ENCODE measurements around the gene AKAP12.

The AKAP12 gene

DNA sequence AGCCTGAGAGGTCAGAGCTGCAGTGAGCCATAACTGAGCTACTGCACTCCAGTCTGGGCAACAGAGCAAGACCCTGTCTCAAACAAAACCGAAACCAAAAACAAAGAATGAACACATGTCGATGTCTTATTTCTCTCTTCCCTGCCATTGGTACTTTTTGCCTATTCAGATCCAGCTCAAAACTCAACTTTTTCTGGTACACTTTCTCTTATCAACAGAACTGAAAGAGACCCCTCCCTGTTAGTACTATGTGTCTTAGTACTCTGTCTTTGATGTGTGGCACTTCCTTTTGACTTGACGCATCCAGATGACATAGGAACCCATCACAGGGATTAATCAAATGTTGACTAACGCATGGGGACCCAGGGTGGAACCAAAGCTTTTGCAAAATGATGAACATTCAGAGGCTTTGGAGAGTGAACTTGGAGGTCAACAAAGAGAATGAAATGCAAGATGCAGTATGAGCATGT is 44.8 kb downstream of the AKAP12 start:
- DNase-seq (ENCODE audit: low spot score), result no peak

DNA sequence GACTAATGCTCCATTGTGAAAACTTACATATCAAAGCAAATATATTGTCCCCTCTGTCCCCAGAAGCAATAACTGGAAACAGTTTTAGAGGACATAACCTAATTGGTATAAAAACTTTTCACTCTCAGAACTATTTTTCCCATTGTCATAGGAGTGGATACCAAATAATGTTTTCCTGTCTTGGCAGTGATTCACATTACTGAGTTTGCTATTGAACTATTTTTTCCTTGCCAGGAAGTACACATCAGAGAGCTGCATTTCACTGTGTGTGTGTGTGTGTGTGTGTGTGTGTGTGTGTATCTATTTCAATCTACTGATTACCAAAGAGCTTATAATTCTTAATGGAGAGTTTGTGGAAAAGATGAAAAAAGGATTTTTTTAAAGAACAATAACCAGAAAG is 45.4 kb downstream of the AKAP12 start:
- no peak for DNase-seq (ENCODE audit: low spot score)

DNA sequence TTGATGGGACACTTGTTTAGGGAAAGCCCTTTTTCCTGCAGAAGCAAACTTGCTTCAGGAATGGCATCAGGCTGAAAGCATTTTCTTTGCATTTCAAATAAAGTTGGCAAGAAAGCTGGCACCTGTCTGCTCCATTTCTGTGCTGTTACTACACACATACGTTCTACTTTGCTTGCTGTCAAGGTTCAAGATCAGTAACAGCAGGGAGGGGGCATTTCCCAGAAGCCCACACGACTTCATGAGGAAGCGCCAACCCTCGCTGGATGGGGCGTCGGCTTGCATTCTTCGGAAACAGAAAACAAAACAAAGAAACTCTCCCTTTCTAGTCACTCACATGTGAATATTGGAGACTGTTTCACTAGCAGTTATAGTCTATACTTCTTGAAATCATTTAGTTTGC is 46.4 kb downstream of the AKAP12 start:
- no peak for DNase-seq (ENCODE audit: low spot score)

DNA sequence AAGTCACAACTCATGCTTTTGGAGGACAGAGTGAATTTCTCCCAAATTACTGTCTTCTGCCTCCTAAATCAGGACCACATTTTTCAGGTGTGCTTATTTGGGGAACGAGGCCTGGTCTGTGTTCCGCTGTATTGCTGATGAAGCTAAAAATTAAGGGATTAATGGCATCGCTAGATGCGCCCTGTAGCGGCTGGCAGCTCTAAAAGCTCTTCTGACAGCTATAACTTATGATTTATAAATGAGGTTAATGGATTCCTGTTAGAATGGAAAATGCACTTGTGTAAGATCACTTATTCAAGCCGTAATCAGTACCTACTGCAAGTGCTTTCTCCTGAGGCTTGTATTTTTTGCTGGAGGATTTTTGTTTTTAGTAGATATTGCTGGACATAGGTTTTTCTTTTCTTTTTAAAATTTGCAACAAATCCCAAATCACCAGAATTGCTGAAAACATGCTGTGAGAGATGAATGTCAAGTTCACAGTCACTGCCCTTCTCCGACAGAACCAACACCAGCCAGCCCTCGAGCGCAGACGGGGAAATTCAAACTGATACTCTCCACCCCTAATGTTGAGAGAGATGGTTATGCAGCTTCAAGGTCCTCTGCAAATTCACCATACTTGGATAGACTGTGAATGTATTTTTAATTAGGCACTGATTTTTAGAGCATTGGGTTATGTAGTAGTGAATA is 49.1 kb downstream of the AKAP12 start:
- no peak for DNase-seq (ENCODE audit: low spot score)

DNA sequence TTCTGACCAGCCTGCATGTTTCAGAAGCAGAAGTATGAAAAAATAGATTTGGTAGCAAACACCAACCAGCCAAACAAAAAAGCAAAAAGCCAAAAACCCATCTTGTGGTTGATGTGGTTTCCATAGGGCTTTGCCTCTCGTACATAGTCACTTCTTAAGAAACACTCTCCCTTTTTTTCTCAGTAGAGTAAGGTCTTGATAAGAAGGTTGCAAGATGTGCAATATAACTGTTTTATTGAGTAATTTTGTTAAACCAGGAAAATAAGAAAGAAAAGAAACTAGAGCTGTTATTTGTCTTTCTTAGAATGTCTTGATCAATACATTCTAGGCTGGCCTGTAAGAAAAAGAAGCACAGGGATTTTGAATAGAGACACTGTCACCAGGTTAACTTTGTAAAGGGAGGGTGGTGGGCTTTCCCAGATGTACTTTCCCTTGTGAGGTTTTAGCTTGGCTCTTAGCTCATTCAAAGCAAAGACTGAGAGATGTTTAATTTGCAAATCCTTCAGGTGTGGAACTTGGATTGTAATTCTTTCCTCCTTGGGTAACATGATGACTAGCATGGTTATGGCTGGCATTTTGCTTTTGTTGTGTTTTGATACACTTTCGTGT is 49.7 kb downstream of the AKAP12 start:
- DNase-seq (ENCODE audit: low spot score), result no peak

DNA sequence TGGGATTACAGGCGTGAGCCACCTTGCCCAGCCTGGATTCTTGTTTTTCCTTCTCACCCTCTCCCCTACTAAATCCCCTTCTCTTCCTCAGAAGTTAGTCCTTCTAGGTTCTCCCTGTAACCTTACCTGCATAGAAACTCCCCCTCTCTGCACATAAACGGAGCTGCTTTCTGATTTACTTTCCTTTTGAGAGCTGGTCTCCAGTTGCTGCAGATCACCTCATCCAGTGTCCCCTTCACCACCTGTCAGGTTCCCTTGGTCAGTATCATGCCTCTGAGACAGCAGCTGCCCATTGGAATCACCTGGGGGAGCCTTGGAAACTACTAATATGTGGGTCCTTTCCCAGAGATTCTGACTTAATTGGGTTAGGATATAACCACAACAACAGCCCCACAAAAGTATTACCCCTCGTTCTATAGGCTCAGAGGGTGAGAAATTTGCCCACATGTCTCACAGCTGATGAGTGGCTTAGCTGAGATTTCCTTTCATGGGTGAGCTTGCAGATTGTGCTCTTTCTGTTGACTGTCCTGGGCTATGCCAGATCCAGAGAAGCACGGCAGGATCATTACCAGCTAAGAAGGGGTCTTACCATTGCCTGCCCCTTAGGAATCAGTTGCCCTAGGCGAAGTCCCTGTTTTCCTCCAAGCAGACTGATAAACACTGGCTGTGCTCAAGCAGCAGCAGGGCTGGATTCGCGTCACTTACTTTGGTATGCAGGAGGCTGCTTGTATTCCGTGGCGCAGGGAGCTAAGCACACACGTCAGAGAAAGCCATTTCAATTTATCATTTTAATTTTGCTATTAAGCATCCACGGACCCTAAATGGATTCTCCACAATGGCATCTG is 51.3 kb downstream of the AKAP12 start:
- no peak for DNase-seq (ENCODE audit: low spot score)

DNA sequence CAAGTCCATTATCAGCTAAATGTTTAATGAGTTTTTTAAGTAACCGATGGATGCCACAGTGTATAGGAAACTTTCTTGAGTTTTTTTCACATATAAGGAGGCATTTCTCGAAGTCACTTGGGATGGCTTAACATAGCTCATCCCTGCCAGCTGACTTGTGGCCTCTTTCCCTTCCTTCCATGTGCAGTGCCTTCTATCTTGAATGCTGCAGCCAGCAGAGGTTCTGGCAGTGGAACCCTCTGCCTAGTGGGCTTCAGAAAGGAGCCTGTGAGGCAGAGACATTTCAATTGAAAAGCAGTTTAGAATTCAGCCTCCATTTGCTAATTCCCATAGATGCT is 51.9 kb downstream of the AKAP12 start:
- DNase-seq (ENCODE audit: low spot score), result no peak

DNA sequence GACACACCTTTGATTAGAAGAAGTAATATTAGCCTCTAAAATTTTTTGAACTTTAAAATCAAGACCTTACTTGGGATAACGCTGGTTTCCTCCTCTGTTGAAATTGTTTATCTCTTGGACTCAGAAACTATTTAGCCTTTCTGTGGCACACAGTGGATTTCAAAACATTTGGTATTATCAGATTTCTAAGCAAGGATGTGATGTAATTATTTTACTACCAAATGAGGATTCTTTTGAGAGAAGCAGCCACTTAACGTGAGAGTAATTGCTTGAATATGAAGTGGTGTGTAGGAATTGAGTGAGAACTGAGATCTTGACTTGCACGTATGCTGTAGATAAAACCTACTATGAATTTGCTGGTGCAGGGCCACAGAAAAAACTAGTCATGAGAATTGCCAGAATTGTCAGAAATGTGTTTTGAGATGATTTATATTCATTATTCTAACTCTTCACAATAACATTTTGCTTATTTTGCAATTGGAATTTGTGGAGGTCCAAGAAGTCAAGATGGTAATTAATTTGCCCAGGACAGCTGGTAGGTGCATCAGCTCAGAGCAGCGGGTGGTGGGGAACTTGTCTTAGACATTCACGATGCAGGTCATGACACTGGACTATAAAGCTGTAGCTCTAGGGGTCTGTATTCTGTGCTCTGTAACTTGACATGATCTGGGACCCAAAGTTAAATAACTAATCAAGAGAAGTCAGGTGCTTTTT is 53.4 kb downstream of the AKAP12 start:
- DNase-seq (ENCODE audit: low spot score), result no peak

DNA sequence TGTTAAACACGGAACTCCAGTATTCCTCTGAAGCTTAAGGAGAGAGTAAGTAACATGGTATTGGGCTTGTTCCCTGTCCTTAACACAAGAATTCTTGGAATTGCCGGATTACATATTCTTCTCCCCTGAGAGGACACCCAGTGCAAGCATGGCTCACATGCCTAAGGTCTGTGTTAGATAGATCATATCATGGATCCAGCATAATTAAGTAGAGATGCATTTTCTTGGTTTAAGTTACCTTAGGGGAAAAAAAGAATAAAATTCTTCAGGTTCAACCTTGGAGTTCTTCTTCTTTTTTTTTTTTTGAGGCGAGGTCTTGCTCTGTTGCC is 53.9 kb downstream of the AKAP12 start:
- DNase-seq (ENCODE audit: low spot score), result no peak

DNA sequence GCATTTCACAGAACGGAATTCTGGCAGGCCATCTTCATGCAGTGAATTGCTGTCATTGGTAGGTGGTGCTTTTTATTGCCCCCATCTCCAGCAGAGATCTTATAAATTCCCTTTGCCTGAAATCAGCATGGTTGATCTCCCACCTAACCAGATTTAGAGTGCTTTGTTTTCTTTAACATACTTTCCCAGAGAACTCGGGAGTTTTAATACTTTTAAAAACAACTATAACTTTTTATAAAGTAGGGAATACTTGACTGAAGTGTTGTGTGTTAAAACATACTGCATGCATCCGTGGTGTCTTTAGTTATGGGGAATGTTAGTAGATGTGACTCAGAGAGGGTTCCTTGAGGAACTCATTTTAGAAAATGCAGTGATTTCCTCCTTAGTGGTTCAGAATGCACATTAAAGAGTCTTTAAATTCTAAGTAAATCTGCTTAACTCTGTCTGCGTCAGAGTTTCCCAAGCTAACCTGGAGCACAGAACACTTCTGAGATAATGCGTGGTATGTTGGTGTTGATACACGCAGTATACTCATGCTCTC is 54.9 kb downstream of the AKAP12 start:
- DNase-seq (ENCODE audit: low spot score), result no peak

DNA sequence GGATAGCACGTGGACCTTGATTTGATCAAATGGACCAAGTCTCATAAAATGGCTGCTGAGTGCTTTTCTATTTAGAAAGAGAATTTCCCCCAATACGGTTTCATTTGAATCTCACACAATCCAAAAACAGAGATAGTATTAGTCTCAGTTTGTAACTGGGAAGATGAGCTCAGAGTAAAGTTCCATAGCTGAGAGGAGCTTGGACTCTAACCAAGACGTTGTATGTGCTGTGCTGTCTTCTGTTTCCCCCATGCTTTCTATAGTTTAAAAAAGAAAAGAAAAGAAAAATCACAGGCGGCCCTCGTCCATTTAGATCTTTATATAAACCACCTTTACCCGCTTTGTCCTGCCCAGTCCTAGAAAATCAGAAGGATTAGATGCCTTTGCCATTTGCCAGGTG is 58.1 kb downstream of the AKAP12 start:
- no peak for DNase-seq (ENCODE audit: low spot score)

DNA sequence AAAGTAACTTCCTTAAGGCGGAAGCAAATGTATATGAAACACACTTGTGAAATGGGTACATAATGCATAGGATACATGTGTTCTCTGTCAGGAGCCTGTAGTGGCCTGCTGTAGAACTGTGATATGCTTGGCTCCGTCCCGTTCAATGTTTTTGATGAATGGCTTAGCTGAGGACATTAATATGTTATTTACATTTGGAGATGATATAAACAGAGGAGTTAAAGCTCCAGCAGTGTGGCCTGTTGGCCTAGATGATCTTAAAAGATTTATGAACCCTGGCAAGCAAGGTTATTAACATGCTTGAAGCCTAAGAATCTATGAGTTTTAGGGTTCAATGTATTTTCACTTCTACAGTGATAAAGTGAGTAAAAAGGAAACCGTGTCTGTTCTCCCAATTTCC is 59.2 kb downstream of the AKAP12 start:
- DNase-seq (ENCODE audit: low spot score), result no peak

DNA sequence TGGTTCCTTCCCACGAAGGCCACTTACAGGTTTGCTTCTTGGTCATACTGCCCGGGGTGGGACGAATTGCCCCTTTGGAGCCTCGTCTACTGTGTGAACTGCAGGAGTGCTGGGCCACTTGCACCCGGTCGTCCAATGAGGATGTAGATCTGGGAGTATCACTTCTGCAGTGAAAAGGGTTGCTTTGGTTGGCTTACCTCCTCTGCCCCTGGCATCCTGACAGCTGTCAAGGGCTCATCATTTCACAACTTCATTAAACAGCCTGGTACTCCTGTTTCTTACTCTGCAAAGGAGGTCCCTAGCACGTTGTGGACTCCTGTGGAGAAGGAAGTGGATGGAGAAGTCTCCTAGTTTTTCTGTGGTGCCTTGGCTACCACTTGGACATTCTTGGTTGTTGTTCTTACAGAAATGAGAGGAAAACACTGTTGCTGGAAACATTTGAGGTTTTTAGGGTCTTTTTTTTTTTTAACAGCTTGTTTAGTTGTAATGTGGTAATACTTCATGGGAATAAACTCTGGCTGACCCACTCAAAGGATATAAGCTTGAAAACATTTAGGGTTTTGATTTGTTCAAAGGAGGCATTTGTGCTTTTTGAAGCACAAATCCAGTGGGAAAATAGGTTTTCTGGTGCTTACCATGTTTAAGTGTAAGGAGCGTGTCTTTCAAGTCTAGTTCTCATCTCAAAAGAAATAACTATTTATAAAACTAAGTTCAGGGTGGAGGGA is 60.7 kb downstream of the AKAP12 start:
- DNase-seq (ENCODE audit: low spot score), result no peak

DNA sequence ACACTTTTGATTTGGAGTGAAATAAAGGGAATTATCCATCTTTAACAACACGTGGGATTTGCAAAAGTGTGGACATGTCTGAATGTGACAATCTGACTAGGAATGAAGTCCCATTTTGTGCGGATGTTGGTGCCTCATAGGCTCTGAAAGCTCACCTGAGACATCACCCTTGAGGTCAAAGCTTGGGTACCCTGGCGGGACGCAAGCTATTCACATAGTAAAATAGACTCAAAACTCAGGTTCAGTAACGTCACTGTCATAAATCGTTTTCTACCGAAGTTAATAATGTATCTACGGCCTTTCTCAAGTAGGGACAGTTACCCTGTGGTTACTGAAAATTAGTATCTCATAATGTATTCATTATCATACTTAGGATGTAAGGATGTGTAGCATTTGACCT is 61.8 kb downstream of the AKAP12 start:
- no peak for DNase-seq (ENCODE audit: low spot score)

DNA sequence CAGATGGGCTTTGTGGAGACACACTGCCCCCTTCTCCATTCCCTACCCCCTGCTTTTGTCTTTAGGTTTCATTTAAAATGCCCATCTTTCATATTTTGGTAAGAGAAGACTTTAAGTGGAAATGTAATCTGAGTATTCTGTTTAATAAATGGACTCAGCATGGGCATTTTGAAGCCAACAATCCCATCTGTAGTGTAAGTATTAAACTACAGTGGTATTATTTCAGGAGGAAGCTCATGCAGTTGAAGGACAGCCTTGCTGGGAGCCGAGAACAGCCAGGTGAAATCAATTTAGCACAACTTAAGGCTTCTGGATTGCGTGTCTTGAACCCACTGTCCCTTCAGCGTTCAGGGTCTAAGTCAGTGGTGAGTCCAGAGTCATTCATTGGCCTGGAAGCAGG is 63.5 kb downstream of the AKAP12 start:
- no peak for DNase-seq (ENCODE audit: low spot score)

DNA sequence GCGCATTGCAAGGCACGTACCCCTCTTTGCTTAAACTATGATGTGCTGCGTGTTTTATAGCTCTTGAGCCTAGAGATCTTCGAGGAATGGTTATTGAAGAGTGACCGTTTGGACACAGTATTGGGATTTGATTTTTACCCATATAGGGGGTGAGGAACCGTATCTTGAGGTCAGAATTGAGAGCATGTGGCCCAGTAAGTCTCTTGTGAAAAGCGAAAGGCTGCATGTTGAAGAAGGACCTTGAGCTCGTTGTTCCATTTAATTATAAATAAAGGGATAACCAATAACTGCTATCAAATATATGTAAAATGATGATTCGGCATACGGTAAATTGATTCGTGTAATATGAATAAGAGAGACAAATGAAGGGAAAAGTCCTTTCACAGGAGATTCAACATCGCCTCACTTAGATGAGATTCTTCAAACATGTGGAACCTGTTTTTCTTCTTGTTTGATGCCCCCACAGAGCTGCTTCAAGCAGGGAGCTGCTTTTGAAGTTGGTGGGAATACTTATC is 66.6 kb downstream of the AKAP12 start:
- no peak for DNase-seq (ENCODE audit: low spot score)

DNA sequence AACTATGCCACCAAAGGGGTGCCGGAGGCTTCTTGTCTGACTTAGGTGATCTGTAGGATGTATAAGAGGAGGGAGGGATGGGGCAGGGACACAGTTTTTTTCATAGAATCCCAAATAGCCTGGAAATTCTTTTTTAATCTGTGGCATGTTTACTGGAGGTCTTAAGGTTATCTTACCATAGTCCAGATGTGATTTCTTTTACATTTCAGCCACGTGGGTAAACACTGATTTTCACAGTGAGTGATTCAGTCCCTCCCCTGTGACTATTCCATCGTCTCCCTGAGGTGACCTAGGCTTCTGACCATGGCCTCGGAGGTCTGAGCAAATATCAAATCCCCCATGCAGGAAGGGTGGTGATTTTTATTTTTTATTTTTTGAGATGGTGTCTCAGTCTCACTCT is 67.7 kb downstream of the AKAP12 start:
- no peak for DNase-seq (ENCODE audit: low spot score)

DNA sequence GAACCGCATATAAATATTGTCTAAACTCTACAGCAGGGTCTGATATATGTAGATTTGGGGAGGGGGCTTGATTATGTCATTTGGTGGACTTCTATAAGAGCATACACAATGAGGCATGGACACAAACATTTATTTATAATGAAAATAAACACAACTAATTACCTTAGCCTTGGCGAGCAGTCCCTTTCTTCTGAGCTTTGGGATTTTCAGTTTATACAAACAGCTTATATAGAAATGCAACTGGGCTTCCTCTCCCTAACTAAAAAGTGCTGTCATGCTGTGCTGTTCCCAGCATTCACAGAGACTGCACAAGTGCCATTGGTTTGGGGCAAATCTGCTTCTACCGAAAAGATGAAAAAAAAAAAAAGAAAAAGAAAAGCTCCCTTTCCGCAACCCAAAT is 69.9 kb downstream of the AKAP12 start:
- no peak for DNase-seq (ENCODE audit: low spot score)

DNA sequence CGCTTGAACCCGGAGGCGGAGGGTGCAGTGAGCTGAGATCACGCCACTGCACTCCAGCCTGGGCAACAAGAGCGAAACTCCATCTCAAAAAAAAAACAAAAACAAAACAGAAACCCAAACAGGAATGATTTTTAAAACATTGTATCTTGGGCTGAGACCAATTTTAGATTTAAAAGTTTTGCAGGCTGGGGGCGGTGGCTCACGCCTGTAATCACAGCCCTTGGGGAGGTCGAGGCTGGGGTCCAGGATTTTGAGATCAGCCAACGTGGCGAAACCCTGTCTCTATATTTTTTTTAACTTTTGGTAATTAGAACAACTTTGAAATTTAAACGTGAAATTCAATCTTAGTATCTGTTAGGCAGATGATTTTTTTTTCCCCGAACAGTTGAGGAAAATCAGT is 70.5 kb downstream of the AKAP12 start:
- DNase-seq (ENCODE audit: low spot score), result no peak

DNA sequence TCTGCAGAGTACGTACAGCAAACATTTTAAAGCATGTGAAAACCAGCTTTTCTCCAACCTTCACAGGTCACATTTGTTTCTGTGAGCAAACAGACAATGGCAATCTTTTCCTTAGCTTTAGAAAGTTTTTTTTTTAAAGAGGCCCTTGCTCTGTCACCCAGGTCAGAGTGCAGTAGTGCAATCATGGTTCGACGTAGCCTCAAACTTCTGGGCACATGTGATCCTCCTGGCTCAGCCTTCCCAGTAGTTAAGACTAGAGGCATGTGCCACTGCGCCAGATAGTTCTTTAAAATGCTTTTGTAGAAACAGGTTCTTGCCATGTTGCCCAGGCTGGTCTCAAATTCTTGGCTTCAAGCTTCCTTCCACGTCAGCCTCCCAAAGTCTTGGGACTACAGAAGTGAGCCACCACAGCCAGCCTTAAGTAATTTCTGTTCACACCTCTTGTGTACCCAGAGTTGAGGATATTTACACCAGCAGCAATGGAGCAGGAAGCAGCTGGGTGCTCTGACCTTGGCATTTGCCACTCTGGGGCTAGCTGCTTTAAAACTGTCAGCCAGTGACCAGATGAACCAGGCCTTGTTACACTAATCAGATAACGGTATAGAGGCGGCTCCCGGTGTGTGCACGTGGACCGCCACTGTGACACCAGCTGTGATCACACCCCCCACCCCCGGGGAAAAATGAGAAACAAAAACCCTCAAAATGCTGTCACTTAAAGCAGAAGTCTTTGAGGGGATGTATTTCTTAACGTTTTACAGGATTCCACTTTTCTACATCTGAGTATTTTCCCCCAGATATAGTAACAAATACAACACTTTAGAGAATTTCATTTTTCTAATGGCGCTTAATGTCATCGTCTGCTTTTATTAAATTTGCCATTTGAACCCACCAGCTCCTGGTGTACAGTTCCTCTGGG is 71.3 kb downstream of the AKAP12 start:
- no peak for DNase-seq (ENCODE audit: low spot score)

DNA sequence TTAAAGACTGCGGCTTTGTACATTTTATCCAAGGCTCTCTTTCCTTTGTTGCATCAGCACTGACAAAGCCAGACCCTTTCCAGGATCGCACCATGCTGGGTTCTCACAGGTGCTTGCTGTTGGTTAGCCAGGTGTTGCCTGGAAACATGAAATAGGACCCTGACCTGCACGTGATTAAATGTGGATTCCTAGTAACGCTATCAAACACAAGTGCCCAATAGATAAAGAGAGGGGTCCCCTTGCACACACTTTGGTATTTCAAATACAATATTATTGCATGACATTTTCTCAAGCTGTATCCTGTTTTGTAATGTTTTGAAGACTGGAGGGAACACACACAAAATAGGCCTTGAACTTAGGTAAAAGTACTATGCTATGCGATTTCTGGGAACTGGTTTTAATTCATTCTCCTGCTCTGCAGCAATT is 73.3 kb downstream of the AKAP12 start:
- DNase-seq (ENCODE audit: low spot score), result no peak
